WTC11 (cell line): ENCODE measurements around the gene CPNE9. TPM values are rescaled to one million over a fixed set of nuclear protein-coding genes. Genes with fewer than 3 reads are reported as not detected.

ENCODE experiments used
- ATAC-seq: fragments of 200-7000 bp; cut with Tn5 transposase; 2 replicates; pipeline ENCODE4 v1.10.0; 2021; ENCODE audit warnings: mild to moderate bottlenecking, moderate library complexity
- CTCF ChIA-PET: fragments of 300-600 bp; sonication (Branson Sonifier 250); formaldehyde crosslinking; loops from one replicate; lab custom pipeline; 2021; ENCODE audit warnings: antibody characterized with exemption; lab: Charles Lee
- POLR2A ChIA-PET: fragments of 350-600 bp; sonication (Branson Sonifier 250); formaldehyde crosslinking; loops from one replicate; lab custom pipeline; 2021; ENCODE audit warnings: antibody characterized with exemption; lab: Charles Lee
- DNase-seq: peaks from one replicate; pipeline ENCODE4 v3.0.0; 2021; ENCODE audit warnings: low spot score
- H3K27ac Mint-ChIP-seq: 2 replicates; pipeline ENCODE4 v1.8.0; 2021; ENCODE audit warnings: mixed read lengths
- H3K27me3 Mint-ChIP-seq: 2 replicates; pipeline ENCODE4 v1.8.0; 2021; ENCODE audit warnings: low read depth, mild to moderate bottlenecking, moderate library complexity, mixed read lengths
- H3K36me3 Mint-ChIP-seq: 2 replicates; pipeline ENCODE4 v1.8.0; 2021; ENCODE audit warnings: mixed read lengths
- H3K4me1 Mint-ChIP-seq: 2 replicates; pipeline ENCODE4 v1.8.0; 2022; ENCODE audit warnings: mixed read lengths
- H3K4me3 Mint-ChIP-seq: 2 replicates; pipeline ENCODE4 v1.8.0; 2021; ENCODE audit warnings: mild to moderate bottlenecking, moderate library complexity, mixed read lengths
- H3K9me3 Mint-ChIP-seq: 2 replicates; pipeline ENCODE4 v1.8.0; 2021; ENCODE audit warnings: mixed read lengths
- ERG ChIP-seq: fragments of 250-450 bp; sonication (Bioruptor Pico); IDR thresholded peaks from 2 replicates; pipeline ENCODE4 v1.8.0; 2021; ENCODE audit warnings: mild to moderate bottlenecking
- GABPB1 ChIP-seq: sonication (generic); formaldehyde crosslinking; IDR thresholded peaks from 2 replicates; pipeline ENCODE4 v1.8.1; 2023; ENCODE audit warnings: mild to moderate bottlenecking, missing genetic modification reagents
- JAZF1 ChIP-seq: fragments of 250-450 bp; sonication (Bioruptor Pico); IDR thresholded peaks from 2 replicates; pipeline ENCODE4 v1.9.0; 2021; ENCODE audit warnings: moderate library complexity, mild to moderate bottlenecking, inconsistent platforms
- NFATC4 ChIP-seq: fragments of 250-450 bp; sonication (Bioruptor Pico); IDR thresholded peaks from 2 replicates; pipeline ENCODE4 v1.9.0; 2021; ENCODE audit warnings: mild to moderate bottlenecking
- NR2C2 ChIP-seq: sonication (generic); formaldehyde crosslinking; IDR thresholded peaks from 2 replicates; pipeline ENCODE4 v1.8.0; 2022; ENCODE audit warnings: mild to moderate bottlenecking, missing genetic modification reagents
- OVOL2 ChIP-seq: fragments of 250-450 bp; sonication (Bioruptor Pico); IDR thresholded peaks from 2 replicates; pipeline ENCODE4 v1.9.0; 2021; ENCODE audit warnings: mild to moderate bottlenecking, borderline replicate concordance
- PREB ChIP-seq: sonication (generic); formaldehyde crosslinking; IDR thresholded peaks from 2 replicates; pipeline ENCODE4 v1.8.1; 2022; ENCODE audit warnings: mild to moderate bottlenecking, missing genetic modification reagents, moderate library complexity, borderline replicate concordance
- PRRX2 ChIP-seq: fragments of 250-450 bp; sonication (Bioruptor Pico); IDR thresholded peaks from 2 replicates; pipeline ENCODE4 v1.8.0; 2021; ENCODE audit warnings: mild to moderate bottlenecking
- SMAD4 ChIP-seq: sonication (generic); formaldehyde crosslinking; IDR thresholded peaks from 2 replicates; pipeline ENCODE4 v1.8.0; 2022; ENCODE audit warnings: mild to moderate bottlenecking, missing genetic modification reagents
- SOX15 ChIP-seq: fragments of 250-450 bp; sonication (Bioruptor Pico); IDR thresholded peaks from 2 replicates; pipeline ENCODE4 v1.9.0; 2021; ENCODE audit warnings: mild to moderate bottlenecking
- TCF7 ChIP-seq: sonication (generic); formaldehyde crosslinking; IDR thresholded peaks from 2 replicates; pipeline ENCODE4 v1.8.0; 2022; ENCODE audit warnings: mild to moderate bottlenecking, low read depth, missing genetic modification reagents, moderate library complexity
- ZNF423 ChIP-seq: fragments of 250-450 bp; sonication (Bioruptor Pico); IDR thresholded peaks from 2 replicates; pipeline ENCODE4 v2.1.2; 2022; ENCODE audit warnings: mild to moderate bottlenecking, moderate library complexity
- total RNA-seq: library from RNA; stranded (reverse); gene quantifications from 3 replicates; pipeline ENCODE4 v1.2.3, GENCODE V29; 2021
- TF ChIP-seq, protein P1 (sequence below): sonication (generic); formaldehyde crosslinking; IDR thresholded peaks from 2 replicates; pipeline ENCODE4 v1.8.0; 2022; ENCODE audit warnings: mild to moderate bottlenecking, missing genetic modification reagents
- TF ChIP-seq, protein P2 (sequence below): sonication (generic); formaldehyde crosslinking; IDR thresholded peaks from 2 replicates; pipeline ENCODE4 v1.8.0; 2023; ENCODE audit warnings: missing genetic modification reagents, mild to moderate bottlenecking, borderline replicate concordance
- TF ChIP-seq, protein P3 (sequence below): sonication (generic); formaldehyde crosslinking; IDR thresholded peaks from 2 replicates; pipeline ENCODE4 v1.8.0; 2022; ENCODE audit warnings: mild to moderate bottlenecking, missing genetic modification reagents
- TF ChIP-seq, protein P4 (sequence below): sonication (generic); formaldehyde crosslinking; IDR thresholded peaks from 2 replicates; pipeline ENCODE4 v1.8.1; 2023; ENCODE audit warnings: mild to moderate bottlenecking, missing genetic modification reagents, moderate library complexity
- TF ChIP-seq, protein P5 (sequence below): fragments of 250-450 bp; sonication (Bioruptor Pico); IDR thresholded peaks from 2 replicates; pipeline ENCODE4 v1.9.0; 2021; ENCODE audit warnings: mild to moderate bottlenecking
- TF ChIP-seq, protein P6 (sequence below): sonication (generic); formaldehyde crosslinking; IDR thresholded peaks from 2 replicates; pipeline ENCODE4 v1.8.1; 2023; ENCODE audit warnings: mild to moderate bottlenecking, missing genetic modification reagents, borderline replicate concordance

The CPNE9 gene
- total RNA-seq, 1 experiment from 2014 or later: 3.2 TPM

GRCh38 chr3:9761919-9762318, 58.3 kb downstream of the CPNE9 start:
- DNase-seq: no peak
- Mint-ChIP-seq H3K27me3 (peaks cover 32% of the 10 kb centered on the region), H3K36me3 (peaks cover 8% of the 10 kb centered on the region; the same call in 1 of the 2 replicates), H3K4me1 (peaks cover 8% of the 10 kb centered on the region), H3K9me3 (no peaks in the 10 kb centered on the region), H3K27ac (no peak overlapping the region), H3K4me3 (no peak overlapping the region)
- no peak for ATAC-seq
- ChIA-PET POLR2A (interaction anchor here (0.6 kb wide), 1 partner anchor 500 kb away, joined by 6 read pairs; no protein-coding TSS in a partner anchor), CTCF (no interaction called here)
- TF ChIP-seq JAZF1 (CRISPR knock-in tag) (no peak), NFATC4 (no peak), TCF7 (no peak), ZNF423 (CRISPR knock-in tag) (no peak)
- TF ChIP-seq, protein P1, sequence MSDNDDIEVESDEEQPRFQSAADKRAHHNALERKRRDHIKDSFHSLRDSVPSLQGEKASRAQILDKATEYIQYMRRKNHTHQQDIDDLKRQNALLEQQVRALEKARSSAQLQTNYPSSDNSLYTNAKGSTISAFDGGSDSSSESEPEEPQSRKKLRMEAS (CRISPR knock-in tag): no peak
- TF ChIP-seq, protein P2, sequence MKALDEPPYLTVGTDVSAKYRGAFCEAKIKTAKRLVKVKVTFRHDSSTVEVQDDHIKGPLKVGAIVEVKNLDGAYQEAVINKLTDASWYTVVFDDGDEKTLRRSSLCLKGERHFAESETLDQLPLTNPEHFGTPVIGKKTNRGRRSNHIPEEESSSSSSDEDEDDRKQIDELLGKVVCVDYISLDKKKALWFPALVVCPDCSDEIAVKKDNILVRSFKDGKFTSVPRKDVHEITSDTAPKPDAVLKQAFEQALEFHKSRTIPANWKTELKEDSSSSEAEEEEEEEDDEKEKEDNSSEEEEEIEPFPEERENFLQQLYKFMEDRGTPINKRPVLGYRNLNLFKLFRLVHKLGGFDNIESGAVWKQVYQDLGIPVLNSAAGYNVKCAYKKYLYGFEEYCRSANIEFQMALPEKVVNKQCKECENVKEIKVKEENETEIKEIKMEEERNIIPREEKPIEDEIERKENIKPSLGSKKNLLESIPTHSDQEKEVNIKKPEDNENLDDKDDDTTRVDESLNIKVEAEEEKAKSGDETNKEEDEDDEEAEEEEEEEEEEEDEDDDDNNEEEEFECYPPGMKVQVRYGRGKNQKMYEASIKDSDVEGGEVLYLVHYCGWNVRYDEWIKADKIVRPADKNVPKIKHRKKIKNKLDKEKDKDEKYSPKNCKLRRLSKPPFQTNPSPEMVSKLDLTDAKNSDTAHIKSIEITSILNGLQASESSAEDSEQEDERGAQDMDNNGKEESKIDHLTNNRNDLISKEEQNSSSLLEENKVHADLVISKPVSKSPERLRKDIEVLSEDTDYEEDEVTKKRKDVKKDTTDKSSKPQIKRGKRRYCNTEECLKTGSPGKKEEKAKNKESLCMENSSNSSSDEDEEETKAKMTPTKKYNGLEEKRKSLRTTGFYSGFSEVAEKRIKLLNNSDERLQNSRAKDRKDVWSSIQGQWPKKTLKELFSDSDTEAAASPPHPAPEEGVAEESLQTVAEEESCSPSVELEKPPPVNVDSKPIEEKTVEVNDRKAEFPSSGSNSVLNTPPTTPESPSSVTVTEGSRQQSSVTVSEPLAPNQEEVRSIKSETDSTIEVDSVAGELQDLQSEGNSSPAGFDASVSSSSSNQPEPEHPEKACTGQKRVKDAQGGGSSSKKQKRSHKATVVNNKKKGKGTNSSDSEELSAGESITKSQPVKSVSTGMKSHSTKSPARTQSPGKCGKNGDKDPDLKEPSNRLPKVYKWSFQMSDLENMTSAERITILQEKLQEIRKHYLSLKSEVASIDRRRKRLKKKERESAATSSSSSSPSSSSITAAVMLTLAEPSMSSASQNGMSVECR (CRISPR knock-in tag): no peak

GRCh38 chr3:9762871-9763270, 59.2 kb downstream of the CPNE9 start:
- ChIA-PET POLR2A (interaction anchor here (0.6 kb wide), 2 partner anchors 114 to 1472 kb away, joined by 5 to 6 read pairs; no protein-coding TSS in a partner anchor), CTCF (interaction anchor here (0.7 to 1.4 kb wide), 3 partner anchors 13 to 259 kb away, joined by 3 to 5 read pairs (median 4); partner anchors contain the start of gene OGG1)
- Mint-ChIP-seq H3K36me3 (peaks cover 8% of the 10 kb centered on the region; the same call in 1 of the 2 replicates), H3K27ac (no peak overlapping the region), H3K4me1 (peaks cover 8% of the 10 kb centered on the region), H3K27me3 (peaks cover 42% of the 10 kb centered on the region), H3K9me3 (no peaks in the 10 kb centered on the region), H3K4me3 (no peak overlapping the region)
- no peak for DNase-seq
- no peak for TF ChIP-seq OVOL2
- no peak for TF ChIP-seq ERG (CRISPR knock-in tag)
- no peak for TF ChIP-seq SMAD4 (CRISPR knock-in tag)
- TF ChIP-seq SOX15: no peak
- TF ChIP-seq ZNF423 (CRISPR knock-in tag): no peak
- peak; percentile 19; the same call in 1 of the 2 replicates for ATAC-seq

- CTCF ChIA-PET: interaction anchor here (1.4 kb wide), 1 partner anchor 39 kb away, joined by 3 read pairs; no protein-coding TSS in a partner anchor
- DNase-seq (no peak), ATAC-seq (peak; percentile 20)
- H3K27me3 Mint-ChIP-seq: peaks cover 59% of the 10 kb centered on the region
- no peaks in the 10 kb centered on the region for H3K36me3 Mint-ChIP-seq
- H3K9me3 Mint-ChIP-seq: no peaks in the 10 kb centered on the region
- H3K27ac Mint-ChIP-seq: no peak overlapping the region
- no peak overlapping the region for H3K4me3 Mint-ChIP-seq
- no peak for TF ChIP-seq PRRX2 (CRISPR knock-in tag)
- TF ChIP-seq, protein P3, sequence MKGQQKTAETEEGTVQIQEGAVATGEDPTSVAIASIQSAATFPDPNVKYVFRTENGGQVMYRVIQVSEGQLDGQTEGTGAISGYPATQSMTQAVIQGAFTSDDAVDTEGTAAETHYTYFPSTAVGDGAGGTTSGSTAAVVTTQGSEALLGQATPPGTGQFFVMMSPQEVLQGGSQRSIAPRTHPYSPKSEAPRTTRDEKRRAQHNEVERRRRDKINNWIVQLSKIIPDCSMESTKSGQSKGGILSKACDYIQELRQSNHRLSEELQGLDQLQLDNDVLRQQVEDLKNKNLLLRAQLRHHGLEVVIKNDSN (CRISPR knock-in tag): peak; percentile 92
- TF ChIP-seq GABPB1 (CRISPR knock-in tag): no peak
- TF ChIP-seq, protein P4, sequence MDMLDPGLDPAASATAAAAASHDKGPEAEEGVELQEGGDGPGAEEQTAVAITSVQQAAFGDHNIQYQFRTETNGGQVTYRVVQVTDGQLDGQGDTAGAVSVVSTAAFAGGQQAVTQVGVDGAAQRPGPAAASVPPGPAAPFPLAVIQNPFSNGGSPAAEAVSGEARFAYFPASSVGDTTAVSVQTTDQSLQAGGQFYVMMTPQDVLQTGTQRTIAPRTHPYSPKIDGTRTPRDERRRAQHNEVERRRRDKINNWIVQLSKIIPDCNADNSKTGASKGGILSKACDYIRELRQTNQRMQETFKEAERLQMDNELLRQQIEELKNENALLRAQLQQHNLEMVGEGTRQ (CRISPR knock-in tag): peak; percentile 94
- TF ChIP-seq, protein P5, sequence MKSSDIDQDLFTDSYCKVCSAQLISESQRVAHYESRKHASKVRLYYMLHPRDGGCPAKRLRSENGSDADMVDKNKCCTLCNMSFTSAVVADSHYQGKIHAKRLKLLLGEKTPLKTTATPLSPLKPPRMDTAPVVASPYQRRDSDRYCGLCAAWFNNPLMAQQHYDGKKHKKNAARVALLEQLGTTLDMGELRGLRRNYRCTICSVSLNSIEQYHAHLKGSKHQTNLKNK: no peak
- no peak for TF ChIP-seq PREB (CRISPR knock-in tag)
- TF ChIP-seq, protein P6, sequence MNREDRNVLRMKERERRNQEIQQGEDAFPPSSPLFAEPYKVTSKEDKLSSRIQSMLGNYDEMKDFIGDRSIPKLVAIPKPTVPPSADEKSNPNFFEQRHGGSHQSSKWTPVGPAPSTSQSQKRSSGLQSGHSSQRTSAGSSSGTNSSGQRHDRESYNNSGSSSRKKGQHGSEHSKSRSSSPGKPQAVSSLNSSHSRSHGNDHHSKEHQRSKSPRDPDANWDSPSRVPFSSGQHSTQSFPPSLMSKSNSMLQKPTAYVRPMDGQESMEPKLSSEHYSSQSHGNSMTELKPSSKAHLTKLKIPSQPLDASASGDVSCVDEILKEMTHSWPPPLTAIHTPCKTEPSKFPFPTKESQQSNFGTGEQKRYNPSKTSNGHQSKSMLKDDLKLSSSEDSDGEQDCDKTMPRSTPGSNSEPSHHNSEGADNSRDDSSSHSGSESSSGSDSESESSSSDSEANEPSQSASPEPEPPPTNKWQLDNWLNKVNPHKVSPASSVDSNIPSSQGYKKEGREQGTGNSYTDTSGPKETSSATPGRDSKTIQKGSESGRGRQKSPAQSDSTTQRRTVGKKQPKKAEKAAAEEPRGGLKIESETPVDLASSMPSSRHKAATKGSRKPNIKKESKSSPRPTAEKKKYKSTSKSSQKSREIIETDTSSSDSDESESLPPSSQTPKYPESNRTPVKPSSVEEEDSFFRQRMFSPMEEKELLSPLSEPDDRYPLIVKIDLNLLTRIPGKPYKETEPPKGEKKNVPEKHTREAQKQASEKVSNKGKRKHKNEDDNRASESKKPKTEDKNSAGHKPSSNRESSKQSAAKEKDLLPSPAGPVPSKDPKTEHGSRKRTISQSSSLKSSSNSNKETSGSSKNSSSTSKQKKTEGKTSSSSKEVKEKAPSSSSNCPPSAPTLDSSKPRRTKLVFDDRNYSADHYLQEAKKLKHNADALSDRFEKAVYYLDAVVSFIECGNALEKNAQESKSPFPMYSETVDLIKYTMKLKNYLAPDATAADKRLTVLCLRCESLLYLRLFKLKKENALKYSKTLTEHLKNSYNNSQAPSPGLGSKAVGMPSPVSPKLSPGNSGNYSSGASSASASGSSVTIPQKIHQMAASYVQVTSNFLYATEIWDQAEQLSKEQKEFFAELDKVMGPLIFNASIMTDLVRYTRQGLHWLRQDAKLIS (CRISPR knock-in tag): no peak
- TF ChIP-seq NR2C2 (CRISPR knock-in tag): no peak
- POLR2A ChIA-PET: interaction anchor here (1.3 kb wide), 1 partner anchor 17 kb away, joined by 4 read pairs; the partner anchor contains the start of gene OGG1
- peaks cover 15% of the 10 kb centered on the region for H3K4me1 Mint-ChIP-seq
Observed at GRCh38 chr3:9765865-9766264, 62.2 kb downstream of the CPNE9 start.
